ENCODE data around the gene S1PR1. TPM values are rescaled to one million over a fixed set of nuclear protein-coding genes. Genes with fewer than 3 reads are reported as not detected.

The S1PR1 gene
- total and polyA plus RNA-seq, 8 donors: 35.5 to 180 (median 160) TPM

DNA sequence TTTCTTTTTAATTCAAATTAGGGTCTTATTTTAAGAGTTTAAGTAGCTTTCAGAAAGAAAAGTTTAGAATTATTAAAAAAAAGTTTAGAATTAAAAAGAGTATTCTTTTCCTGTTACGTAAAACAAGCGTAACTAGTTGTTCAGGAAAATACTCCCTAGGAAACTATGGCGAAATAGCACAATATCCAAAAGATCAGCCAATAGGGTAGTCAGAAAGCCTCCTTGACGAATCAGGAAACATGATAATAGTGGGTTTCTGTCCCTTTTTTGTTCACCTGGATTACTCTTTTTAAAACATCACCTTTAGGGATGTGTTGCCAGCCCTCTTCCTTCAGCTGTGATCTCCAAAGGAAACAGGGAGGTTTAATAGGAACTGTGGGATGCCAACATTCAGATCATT lies 25.2 kb downstream of the S1PR1 start:
- intact Hi-C loops (cut with DNase I): no loop called here
- H3K4me3 ChIP-seq: no peak overlapping the region
- no peaks in the 10 kb centered on the region for H3K27me3 ChIP-seq
- peak overlapping the region; percentile 30 to 89 for H3K27ac ChIP-seq
- no peaks in the 10 kb centered on the region for H3K36me3 ChIP-seq
- H3K4me1 ChIP-seq: peaks cover 5 to 78% of the 10 kb centered on the region in 2 donors
- no peak for ATAC-seq
- DNase-seq: no peak
- no peaks in the 10 kb centered on the region for H3K9me3 ChIP-seq
- TF ChIP-seq, protein P1, sequence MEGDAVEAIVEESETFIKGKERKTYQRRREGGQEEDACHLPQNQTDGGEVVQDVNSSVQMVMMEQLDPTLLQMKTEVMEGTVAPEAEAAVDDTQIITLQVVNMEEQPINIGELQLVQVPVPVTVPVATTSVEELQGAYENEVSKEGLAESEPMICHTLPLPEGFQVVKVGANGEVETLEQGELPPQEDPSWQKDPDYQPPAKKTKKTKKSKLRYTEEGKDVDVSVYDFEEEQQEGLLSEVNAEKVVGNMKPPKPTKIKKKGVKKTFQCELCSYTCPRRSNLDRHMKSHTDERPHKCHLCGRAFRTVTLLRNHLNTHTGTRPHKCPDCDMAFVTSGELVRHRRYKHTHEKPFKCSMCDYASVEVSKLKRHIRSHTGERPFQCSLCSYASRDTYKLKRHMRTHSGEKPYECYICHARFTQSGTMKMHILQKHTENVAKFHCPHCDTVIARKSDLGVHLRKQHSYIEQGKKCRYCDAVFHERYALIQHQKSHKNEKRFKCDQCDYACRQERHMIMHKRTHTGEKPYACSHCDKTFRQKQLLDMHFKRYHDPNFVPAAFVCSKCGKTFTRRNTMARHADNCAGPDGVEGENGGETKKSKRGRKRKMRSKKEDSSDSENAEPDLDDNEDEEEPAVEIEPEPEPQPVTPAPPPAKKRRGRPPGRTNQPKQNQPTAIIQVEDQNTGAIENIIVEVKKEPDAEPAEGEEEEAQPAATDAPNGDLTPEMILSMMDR (IDR thresholded peaks at IDR 0.05): no peak

DNA sequence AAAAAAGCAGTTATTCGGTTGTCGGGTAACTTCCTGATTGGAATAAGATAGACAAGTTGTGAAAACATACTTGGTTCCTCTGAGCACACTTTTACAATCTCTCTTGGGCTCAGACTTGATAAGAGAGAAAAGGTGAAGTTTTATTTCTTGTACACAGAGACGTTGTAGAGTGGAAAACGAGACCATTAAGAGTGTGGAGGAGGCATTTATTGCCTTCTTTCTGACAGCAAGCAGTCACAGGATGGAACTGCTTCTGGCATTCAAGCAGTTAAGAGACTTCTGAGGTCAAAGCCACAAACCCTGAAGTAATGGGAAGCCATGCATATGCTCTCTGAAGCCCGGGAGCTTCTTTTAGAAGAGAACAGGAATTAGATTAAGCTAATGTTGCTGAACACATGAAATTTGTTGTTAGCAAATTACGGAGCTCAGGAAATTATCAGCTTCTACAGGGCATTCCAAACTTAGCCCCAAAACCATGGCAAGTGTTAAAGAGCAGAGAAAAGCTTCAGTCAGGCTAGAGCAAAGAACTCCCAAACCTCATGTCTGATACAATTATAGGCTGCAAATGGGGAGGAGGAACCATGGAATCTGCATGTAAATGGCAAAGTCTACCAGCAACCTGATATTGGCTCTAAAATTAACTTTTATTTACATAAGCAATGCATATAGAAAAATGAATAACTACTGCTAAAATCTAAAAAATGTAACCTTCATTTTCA lies 26.0 kb downstream of the S1PR1 start:
- intact Hi-C loops (cut with DNase I): no loop called here
- H3K9me3 ChIP-seq: no peaks in the 10 kb centered on the region
- H3K36me3 ChIP-seq: no peaks in the 10 kb centered on the region
- DNase-seq: no peak
- ATAC-seq: peak; percentile 29
- peak overlapping the region; percentile 30 to 89 for H3K27ac ChIP-seq
- peaks cover 5 to 72% of the 10 kb centered on the region in 2 donors for H3K4me1 ChIP-seq
- no peak overlapping the region for H3K4me3 ChIP-seq
- H3K27me3 ChIP-seq: no peaks in the 10 kb centered on the region
- TF ChIP-seq, protein P1 (IDR thresholded peaks at IDR 0.05): no peak

DNA sequence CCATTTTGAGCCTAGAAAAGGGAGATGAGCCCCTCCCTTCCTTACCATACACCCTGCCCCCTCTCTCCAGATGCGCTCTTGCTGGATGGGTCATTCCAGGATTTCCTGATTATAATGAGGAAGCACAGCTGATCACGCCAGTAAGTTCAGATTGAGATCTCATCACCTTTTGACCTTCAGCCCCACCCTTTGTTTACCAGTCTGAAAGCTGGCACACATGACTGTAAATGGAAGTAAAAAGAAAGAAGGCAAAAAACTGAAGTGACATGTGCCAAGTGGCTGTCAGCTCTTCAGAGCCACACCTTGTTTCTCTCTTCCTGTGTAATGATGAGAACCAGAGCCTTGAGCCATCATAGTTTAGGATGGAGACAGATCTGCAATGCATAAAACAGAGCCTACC lies 27.9 kb downstream of the S1PR1 start:
- no peaks in the 10 kb centered on the region for H3K27me3 ChIP-seq
- no peak overlapping the region for H3K4me3 ChIP-seq
- intact Hi-C loops (cut with DNase I): no loop called here
- H3K4me1 ChIP-seq: peaks cover 5 to 60% of the 10 kb centered on the region in 2 donors
- no peaks in the 10 kb centered on the region for H3K36me3 ChIP-seq
- peak overlapping the region in 1 of 2 donors; percentile 24 for H3K27ac ChIP-seq
- no peaks in the 10 kb centered on the region for H3K9me3 ChIP-seq
- peak; percentile 37 for ATAC-seq
- no peak for DNase-seq
- TF ChIP-seq, protein P1 (IDR thresholded peaks at IDR 0.05): no peak

DNA sequence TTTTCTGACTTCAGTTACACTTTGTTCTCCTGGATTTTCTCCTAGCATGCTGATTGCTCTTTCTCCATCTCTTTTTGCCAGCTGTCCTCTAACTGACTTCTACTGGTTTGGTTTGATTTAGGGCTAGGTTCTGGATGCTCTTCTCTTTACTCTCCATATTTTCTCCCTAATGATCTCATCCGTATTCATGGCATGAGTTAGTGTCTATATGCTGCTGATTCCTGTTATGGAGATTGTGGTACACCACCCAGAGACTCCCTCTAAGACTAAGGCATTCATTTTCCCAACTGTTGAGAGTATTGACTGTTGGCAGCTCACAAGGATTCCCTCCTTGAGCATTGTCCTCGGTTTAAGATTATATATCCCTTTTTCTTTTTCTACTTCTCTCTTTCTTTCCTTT lies 28.9 kb downstream of the S1PR1 start:
- intact Hi-C loops (cut with DNase I): no loop called here
- Histone ChIP-seq H3K27me3 (no peaks in the 10 kb centered on the region), H3K9me3 (no peaks in the 10 kb centered on the region), H3K4me3 (no peak overlapping the region), H3K4me1 (peaks cover 5 to 50% of the 10 kb centered on the region in 2 donors), H3K36me3 (no peaks in the 10 kb centered on the region), H3K27ac (peak overlapping the region in 1 of 2 donors; percentile 3)
- no peak for ATAC-seq
- TF ChIP-seq, protein P1 (IDR thresholded peaks at IDR 0.05): no peak
- no peak for DNase-seq

DNA sequence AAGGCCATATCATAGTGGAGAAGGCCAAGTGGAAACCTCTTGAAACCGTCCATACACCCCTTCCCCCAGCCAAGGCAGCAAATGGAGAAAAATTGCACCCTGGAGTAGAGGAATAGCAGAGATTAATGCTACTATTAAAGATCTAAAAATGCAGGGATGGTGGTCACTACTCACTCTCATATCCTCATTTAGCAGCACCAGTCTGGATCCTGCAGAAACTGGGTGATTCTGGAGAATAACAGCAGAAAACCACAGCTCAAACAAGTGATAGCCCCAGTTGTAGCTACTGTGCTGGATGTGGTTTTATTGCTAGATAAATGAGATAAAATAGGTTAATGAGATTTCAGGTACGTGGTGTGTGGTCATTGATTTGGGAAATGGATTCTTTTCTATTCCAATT lies 30.3 kb downstream of the S1PR1 start:
- peaks cover 4 to 36% of the 10 kb centered on the region in 2 donors for H3K4me1 ChIP-seq
- DNase-seq (no peak), ATAC-seq (no peak)
- no peak overlapping the region for H3K4me3 ChIP-seq
- H3K27ac ChIP-seq: no peak overlapping the region
- H3K9me3 ChIP-seq: peaks cover 0 to 10% of the 10 kb centered on the region in 2 donors
- H3K27me3 ChIP-seq: no peaks in the 10 kb centered on the region
- intact Hi-C loops (cut with DNase I): no loop called here
- no peaks in the 10 kb centered on the region for H3K36me3 ChIP-seq
- TF ChIP-seq, protein P1 (IDR thresholded peaks at IDR 0.05): no peak
